OCI-LY3 (cell line): ENCODE measurements around the gene DNAJC15.

ENCODE experiments used
- H2AFZ ChIP-seq: fragments of 200-600, 300-600 bp; shearing (Covaris generic); 2 replicates; pipeline ENCODE4 v1.6.0; 2014; ENCODE audit warnings: antibody characterized with exemption, low read depth, low read length
- H3K27ac ChIP-seq: fragments of 200-600, 300-600 bp; sonication (generic); 2 replicates; pipeline ENCODE4 v1.5.1; 2014; ENCODE audit warnings: mild to moderate bottlenecking, low read length, moderate library complexity, mixed read lengths
- H3K27me3 ChIP-seq: fragments of 200-600, 300-600 bp; sonication (generic); 2 replicates; pipeline ENCODE4 v1.6.1; 2014; ENCODE audit warnings: low read depth, low read length, mixed read lengths
- H3K36me3 ChIP-seq: fragments of 200-600, 300-600 bp; sonication (generic); replicated peaks from 2 replicates; pipeline ENCODE3; 2014; ENCODE audit warnings: low read depth, low read length, mixed read lengths
- H3K4me1 ChIP-seq: fragments of 300-600, 200-600 bp; sonication (generic); 2 replicates; pipeline ENCODE4 v1.6.1; 2014; ENCODE audit warnings: low read length, mixed read lengths
- H3K4me2 ChIP-seq: fragments of 200-600, 300-600 bp; sonication (generic); 2 replicates; pipeline ENCODE4 v1.6.1; 2014; ENCODE audit warnings: low read length, mixed read lengths
- H3K4me3 ChIP-seq: fragments of 300-600, 200-600 bp; sonication (generic); 2 replicates; pipeline ENCODE4 v1.5.1; 2014; ENCODE audit warnings: antibody characterized with exemption, mild to moderate bottlenecking, low read length, moderate library complexity
- H3K79me2 ChIP-seq: fragments of 300-600, 200-600 bp; shearing (Covaris generic); 2 replicates; pipeline ENCODE4 v1.6.1; 2014; ENCODE audit warnings: mild to moderate bottlenecking, low read length, mixed read lengths
- H3K9ac ChIP-seq: fragments of 300-600, 200-600 bp; shearing (Covaris generic); 2 replicates; pipeline ENCODE4 v1.6.0; 2014; ENCODE audit warnings: mild to moderate bottlenecking, low read length, moderate library complexity
- H3K9me3 ChIP-seq: fragments of 200-600, 300-600 bp; shearing (Covaris generic); 2 replicates; pipeline ENCODE4 v1.6.1; 2014; ENCODE audit warnings: low read length, mixed read lengths; ENCODE audit not compliant: insufficient read depth
- H4K20me1 ChIP-seq: fragments of 200-600, 300-600 bp; sonication (generic); 2 replicates; pipeline ENCODE4 v1.6.1; 2016; ENCODE audit warnings: low read length, mixed read lengths; ENCODE audit not compliant: insufficient read depth
- CTCF ChIP-seq: fragments of 200-600, 300-600 bp; sonication (generic); IDR thresholded peaks from 2 replicates; pipeline ENCODE4 v1.5.1; 2014; ENCODE audit warnings: antibody characterized with exemption, low read length, low read depth
- EZH2phosphoT487 ChIP-seq: fragments of 200-600 bp; shearing (Covaris generic); IDR thresholded peaks from 2 replicates; pipeline ENCODE4 v1.6.1; 2018; ENCODE audit warnings: antibody characterized with exemption, mixed run types, low read depth

DNAJC15 gene

GRCh38 chr13:43077906-43078305, 54.5 kb downstream of the DNAJC15 start:
- H3K9ac ChIP-seq = no peak overlapping the region
- H3K27me3 ChIP-seq = no peaks in the 10 kb centered on the region
- H3K9me3 ChIP-seq = no peaks in the 10 kb centered on the region
- H3K4me2 ChIP-seq = no peak overlapping the region
- H3K36me3 ChIP-seq = peaks cover 20% of the 10 kb centered on the region
- peaks cover 38% of the 10 kb centered on the region for H3K79me2 ChIP-seq
- H4K20me1 ChIP-seq = peaks cover 25% of the 10 kb centered on the region
- H3K27ac ChIP-seq = no peak overlapping the region
- TF ChIP-seq CTCF (no peak), EZH2phosphoT487 (no peak)
- H2AFZ ChIP-seq = no peak overlapping the region
- peaks cover 31% of the 10 kb centered on the region for H3K4me1 ChIP-seq
- H3K4me3 ChIP-seq = no peak overlapping the region

DNA sequence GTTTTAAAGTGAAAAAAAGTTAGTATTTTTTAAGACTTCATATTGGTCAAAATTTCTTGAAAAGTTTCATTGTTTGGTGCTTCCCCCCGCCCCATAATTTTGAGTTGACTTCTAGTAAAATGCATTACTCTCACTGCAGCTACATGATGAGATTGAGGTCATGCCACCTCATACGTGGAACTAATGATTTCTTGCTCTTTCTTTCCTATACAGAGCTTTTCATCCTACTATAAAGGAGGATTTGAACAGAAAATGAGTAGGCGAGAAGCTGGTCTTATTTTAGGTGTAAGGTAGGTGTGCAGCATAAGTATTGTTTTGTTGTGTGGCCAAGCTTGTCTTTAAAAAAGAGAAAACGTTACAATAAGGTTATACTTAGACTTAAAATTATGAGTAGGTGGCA, 55.0 kb downstream of the DNAJC15 start:
- Histone ChIP-seq H3K4me1 (peaks cover 31% of the 10 kb centered on the region), H3K27ac (no peak overlapping the region), H3K9me3 (no peaks in the 10 kb centered on the region), H3K27me3 (no peaks in the 10 kb centered on the region), H3K4me3 (no peak overlapping the region), H4K20me1 (peaks cover 22% of the 10 kb centered on the region), H2AFZ (no peak overlapping the region), H3K9ac (no peak overlapping the region), H3K36me3 (peaks cover 20% of the 10 kb centered on the region), H3K4me2 (no peak overlapping the region), H3K79me2 (peaks cover 33% of the 10 kb centered on the region)
- no peak for TF ChIP-seq EZH2phosphoT487
- no peak for TF ChIP-seq CTCF

DNA sequence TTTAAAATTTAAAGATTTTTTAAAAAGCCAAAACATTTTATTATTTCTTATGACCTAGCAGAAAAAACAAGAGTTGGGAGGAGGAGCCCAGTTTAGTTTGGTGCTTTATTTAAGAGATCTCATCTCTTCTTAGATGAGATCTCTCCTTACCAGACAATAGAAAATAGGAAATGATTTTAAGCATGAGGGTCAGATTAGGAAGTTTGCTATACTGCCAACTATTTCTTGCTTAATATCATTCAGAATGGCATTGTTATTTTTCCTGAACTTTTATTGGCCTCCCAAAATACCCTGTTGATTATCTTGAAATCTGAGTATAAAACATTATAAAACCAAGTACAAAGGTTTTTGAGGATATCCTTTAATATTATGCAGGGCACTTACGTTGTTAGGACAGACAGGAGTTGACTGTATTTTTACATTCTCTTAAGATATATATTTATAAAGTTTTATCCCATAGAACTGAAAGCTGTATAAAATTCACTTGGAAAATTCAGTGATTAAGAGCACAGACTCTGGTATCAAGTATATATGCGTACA, 56.1 kb downstream of the DNAJC15 start:
- Histone ChIP-seq H3K9me3 (no peaks in the 10 kb centered on the region), H3K79me2 (peaks cover 25% of the 10 kb centered on the region), H2AFZ (no peak overlapping the region)

GRCh38 chr13:43080199-43080598, 56.8 kb downstream of the DNAJC15 start:
- H3K9me3 ChIP-seq = no peaks in the 10 kb centered on the region
- H3K4me1 ChIP-seq = peaks cover 19% of the 10 kb centered on the region
- no peak overlapping the region for H3K4me3 ChIP-seq
- H4K20me1 ChIP-seq = peaks cover 19% of the 10 kb centered on the region
- H3K27me3 ChIP-seq = no peaks in the 10 kb centered on the region
- no peak overlapping the region for H2AFZ ChIP-seq
- H3K4me2 ChIP-seq = no peak overlapping the region
- H3K79me2 ChIP-seq = peaks cover 21% of the 10 kb centered on the region
- H3K9ac ChIP-seq = no peak overlapping the region
- TF ChIP-seq EZH2phosphoT487 (no peak), CTCF (no peak)
- peaks cover 20% of the 10 kb centered on the region for H3K36me3 ChIP-seq
- no peak overlapping the region for H3K27ac ChIP-seq

More for the DNA sequence above, 56.1 kb downstream of the DNAJC15 start:
- Histone ChIP-seq H3K9ac (no peak overlapping the region), H3K4me3 (no peak overlapping the region), H3K27ac (no peak overlapping the region), H3K4me1 (peaks cover 27% of the 10 kb centered on the region), H3K27me3 (no peaks in the 10 kb centered on the region), H4K20me1 (peaks cover 22% of the 10 kb centered on the region), H3K36me3 (peaks cover 20% of the 10 kb centered on the region), H3K4me2 (no peak overlapping the region)
- TF ChIP-seq CTCF = no peak
- no peak for TF ChIP-seq EZH2phosphoT487
